Measurements from ENCODE around the gene CUL4B. TPM values are rescaled to one million over a fixed set of nuclear protein-coding genes. Genes with fewer than 3 reads are reported as not detected.

Gene CUL4B
- total RNA-seq, result 32.2 and 35.5 TPM in 2 replicates

DNA sequence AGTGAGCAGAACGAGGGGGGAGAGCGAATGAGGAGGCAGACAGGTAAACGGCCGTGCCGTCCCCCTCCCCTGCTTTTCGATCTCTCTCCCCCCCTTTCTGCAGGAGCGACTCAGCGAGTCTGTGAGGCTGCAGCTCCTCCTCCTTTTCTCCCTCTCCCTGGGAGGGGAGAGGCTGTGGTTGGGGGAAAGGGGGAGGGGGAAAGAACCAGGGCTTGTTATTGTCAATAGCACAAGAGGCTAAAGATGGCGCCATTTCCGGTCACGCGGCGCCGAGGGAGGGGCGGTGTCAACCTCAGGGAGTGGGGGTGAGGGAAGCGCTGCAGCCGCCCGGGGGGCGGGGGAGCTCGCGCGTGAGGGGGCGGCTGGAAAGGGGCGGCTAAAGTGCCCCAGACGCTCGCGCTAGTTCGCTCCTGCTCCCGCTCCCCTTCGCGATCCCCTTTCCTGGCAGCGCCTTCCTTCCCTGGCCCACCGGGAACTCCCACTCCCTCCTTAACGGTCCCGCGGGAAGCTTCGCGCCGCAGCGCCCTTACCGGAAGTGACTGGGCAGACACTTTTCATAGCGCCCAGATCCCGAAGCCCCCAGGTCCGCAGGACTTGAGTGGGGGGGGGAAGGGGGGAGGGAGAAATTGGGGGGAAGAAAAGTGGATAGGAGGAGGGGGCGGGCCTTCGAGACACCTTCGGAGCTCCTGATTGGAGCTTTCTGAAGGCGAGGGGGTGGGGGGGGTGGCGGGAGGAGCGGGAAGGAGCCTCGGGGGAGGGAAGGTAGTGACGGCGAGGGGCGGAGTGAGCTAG, at the start of gene CUL4B:
Gene CUL4B, minus strand, starts transcription at position 121 of the 792 bp plus-strand sequence. CDS start 324 bp downstream, outside the sequence.

DNA sequence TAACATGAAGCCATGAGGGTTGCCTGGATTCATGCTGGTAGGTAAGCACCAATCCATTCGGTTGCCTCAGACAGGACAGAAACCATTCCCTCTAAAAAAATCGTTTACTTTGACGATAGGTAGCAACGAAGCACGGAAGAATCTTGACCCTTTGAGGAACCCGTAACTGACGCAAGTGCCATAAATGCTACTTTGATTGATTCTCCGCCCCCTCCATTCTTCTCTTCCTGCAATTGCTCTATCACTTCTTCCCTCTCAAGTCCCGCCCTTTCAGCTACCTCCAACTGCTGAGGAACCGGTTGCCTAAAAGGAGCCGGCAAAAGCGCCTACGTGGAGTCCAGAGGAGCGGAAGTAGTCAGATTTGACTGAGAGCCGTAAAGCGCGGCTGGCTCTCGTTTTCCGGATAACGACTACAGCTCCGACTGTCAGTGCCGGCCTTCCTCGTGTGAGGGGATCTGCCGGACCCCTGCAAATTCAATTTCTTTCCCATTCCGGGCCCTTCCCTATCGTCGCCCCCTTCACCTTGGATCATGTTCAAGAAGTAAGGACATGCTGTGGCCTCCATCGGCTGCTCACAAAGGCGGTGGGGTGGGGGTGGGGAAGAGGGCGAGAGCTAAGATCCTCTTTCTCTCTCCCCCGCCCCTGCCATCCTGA, 43.1 kb upstream of the CUL4B start, which contains the start of gene MCTS1:
Gene MCTS1, plus strand, starts transcription at position 395 of the 654 bp plus-strand sequence. Its CDS starts 136 bp downstream, at position 531.

Other genes starting within 250 kb of the CUL4B start
- gene TMEM255A, start 249.5 kb downstream of the CUL4B start, total RNA-seq, result 0.26 TPM in 1 of 2 replicates, not detected in the other
- 0.60 TPM in 1 of 2 replicates, not detected in the other for gene ATP1B4, start 198.9 kb downstream of the CUL4B start, total RNA-seq
- 135 and 151 TPM in 2 replicates for gene LAMP2, start 91.7 kb downstream of the CUL4B start, total RNA-seq
- gene MCTS1, start 43.1 kb upstream of the CUL4B start, total RNA-seq, result 37.0 and 39.7 TPM in 2 replicates
- gene C1GALT1C1, start 69.1 kb upstream of the CUL4B start, total RNA-seq, result 16.3 and 18.2 TPM in 2 replicates

Data from pericardium fibroblast (primary cell).